Dedifferentiated amniotic fluid mesenchymal stem cell (primary cell): ENCODE results near the gene PDE7B.
A peak's percentile ranks its signal among the peaks of the same experiment; 100 is the strongest.

Experiments
- DNase-seq: peaks from one replicate; pipeline ENCODE4 v3.0.0-alpha.2; 2016; ENCODE audit errors: extremely low spot score

Gene PDE7B

DNA sequence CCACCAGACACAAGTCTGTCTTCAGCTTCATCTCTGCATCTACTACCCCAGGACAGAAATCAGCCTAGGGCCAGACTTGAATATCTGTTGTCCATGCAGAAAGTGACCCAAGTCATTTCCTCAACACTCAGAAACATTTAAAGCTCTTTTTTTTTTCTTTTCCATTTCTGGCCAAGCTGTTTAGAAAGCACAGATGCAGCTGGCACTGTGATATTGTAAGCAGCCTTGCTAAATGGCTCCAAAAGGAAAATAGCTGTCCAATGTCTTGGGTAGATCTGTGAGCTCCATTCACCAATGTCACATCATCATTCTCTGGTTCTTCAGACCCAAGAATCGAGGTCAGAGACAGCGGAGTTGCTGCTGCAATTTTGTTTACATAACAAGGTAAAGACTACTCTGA lies 174.2 kb downstream of the PDE7B start:
- DNase-seq: no peak

DNA sequence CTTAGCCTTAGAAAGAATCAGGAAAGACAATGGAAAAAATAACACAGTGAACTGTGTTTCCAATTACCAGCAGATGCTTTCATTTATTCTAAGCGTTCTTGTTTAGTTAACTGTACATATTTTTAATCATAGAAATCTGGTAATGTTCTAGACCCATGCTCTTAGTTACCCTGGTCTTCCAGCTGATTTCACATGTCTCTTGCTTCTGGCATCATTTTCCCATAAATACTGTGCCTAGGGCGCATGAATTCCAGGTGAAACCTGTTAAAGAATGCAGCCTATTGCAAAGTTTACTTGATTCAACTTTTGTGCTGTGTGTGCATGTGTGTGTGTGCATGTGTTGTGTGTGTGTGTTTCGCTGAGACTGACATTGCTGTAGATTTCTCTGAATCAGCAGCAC lies 178.6 kb downstream of the PDE7B start:
- peak; percentile 48 for DNase-seq

DNA sequence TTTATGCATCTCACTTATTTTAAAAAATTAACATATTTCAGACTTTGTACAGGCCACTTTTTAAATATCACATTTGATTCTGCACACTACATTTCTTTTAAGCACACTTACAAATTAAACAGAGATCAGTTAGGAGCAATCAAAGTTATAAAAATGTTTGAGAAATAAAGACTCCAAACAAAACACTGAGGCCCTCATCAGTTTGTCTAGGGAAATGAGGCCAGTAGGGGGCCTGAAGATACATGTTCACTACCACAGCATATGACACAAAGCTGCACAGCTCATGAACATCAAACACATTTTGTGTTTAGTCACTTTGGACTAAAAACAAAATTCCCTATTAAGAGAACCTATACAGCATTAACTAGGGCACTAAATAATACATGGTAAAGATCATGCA lies 180.5 kb downstream of the PDE7B start:
- peak; percentile 41 for DNase-seq

DNA sequence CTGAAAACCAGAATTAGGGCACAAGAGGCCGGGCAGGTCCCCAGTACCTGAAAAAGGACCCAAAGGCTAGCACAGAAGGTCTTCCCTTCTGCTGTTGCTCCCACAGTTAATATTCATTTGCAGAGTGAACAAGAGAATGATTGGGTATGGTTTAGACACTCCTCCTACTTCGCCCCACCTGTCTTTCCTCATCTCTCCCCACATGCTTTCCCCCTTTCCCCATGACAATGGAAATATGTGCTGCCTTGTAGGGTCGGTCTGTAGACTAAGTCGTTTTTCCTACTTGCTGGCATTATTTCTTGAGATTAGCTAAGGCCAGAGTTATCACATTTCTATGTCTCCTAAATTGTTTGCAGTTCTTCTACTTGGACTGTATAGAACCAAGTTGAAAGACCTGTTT lies 181.9 kb downstream of the PDE7B start:
- no peak for DNase-seq

DNA sequence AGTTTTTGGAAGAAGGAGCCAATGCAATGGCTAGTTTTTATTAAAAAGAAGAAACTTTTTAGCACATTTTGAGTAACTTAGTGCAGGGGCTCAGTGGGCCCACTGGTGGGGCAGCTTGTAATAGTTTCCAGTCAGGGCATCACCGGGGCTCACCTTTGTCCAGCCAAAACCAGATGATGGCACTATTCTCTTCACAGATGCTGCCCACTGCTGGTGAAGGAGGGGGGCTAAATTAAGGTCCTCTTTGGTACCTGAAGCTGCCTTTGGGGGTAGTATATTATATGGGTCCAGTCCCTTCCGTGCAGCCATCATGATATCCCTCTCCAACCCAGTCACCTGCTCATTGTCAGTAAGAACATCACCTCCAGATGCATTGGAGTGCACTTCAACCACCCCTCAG lies 182.9 kb downstream of the PDE7B start:
- DNase-seq: no peak

DNA sequence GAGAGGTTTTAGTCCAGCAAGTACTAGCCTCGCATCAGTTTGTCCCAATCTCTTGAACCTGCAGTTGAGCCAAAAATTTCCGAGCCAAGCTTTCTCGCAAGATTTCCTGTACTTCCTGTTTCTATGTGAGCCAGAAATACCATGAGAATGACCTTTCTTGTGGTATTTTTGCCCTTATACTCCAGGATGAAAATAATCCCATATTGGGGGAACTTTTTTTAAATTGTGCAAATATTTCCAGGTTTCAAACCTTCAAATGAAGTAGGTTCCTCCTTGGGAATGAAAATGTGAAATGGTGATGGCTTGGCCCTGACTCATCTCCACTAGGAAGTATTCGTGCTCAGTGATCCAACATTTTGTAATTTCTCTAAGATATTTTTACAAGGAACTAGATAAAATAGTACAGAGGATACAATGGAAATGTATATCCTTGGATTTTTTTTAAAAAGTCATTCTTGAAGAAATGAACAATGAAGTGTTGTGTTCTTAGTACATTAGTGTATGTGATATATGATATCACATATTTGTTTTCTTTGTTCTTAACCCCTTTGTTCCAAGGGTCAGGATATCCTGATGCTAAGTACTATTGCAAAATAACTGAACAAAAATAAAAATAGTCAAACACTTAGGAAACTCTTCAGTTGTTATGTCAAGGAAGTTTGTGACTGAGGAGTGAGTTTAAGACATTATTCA lies 184.0 kb downstream of the PDE7B start:
- no peak for DNase-seq

DNA sequence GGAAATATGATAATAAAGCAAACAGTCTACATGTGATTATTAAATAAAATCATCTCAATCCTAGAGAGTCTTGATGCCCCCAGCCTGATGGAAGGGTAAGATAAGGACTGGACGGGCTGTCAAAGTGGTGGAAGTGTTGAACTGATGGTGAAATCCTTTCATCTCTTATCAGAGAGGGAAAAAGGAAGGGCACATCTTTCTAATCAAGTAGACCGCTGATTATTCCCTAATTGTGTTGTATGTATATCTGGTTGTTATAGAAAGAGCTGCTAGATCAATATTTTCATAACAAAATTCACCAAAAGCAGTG lies 184.5 kb downstream of the PDE7B start:
- no peak for DNase-seq

DNA sequence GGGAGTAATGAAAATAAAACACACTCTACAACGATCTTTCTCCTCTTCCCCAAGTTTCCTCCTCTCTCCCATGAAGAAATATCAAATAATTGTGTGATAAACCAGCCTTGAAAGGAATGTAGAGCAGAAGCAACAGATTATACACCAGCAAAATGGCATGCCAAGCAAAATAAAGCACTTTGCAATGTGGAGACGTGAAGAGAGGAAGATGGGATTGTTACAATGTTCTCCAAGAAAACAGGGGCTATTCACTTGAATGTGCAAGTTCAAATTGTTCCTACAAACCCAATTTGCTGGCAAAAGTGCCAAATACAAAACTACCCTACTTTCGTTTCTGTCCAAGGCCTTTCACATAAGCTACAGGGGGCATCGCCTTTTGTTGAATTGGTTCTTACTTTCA lies 185.1 kb downstream of the PDE7B start:
- no peak for DNase-seq

DNA sequence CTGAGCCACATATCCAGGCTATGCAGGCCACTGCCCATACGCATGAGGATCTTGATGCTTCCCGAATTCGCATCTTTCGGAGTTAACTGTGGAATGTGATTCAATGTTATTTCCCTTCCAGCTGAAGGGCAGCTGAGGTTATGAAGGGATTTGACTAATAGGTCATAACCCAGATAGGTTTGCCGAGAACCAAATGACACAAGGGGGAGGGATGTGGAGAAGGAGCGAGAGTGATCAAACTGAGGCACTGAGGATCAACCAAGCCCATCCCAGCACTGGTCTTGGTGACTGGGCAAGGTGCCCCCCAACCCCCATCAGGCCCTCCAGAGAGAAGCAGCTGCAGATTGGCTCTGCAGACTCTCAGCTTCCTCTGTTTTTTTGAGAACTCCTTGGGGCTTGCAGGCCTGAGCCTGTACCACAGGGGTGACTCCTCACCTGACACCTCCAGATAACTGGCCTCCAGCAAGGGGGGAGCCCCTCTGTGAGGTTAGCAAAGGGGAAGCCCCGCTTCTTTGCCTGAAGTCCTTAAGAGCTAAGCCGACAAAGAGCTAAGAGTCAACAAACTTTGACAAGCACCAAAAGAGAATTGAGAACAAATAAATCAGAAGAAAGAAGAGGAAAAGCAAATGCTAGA lies 185.9 kb downstream of the PDE7B start:
- no peak for DNase-seq

DNA sequence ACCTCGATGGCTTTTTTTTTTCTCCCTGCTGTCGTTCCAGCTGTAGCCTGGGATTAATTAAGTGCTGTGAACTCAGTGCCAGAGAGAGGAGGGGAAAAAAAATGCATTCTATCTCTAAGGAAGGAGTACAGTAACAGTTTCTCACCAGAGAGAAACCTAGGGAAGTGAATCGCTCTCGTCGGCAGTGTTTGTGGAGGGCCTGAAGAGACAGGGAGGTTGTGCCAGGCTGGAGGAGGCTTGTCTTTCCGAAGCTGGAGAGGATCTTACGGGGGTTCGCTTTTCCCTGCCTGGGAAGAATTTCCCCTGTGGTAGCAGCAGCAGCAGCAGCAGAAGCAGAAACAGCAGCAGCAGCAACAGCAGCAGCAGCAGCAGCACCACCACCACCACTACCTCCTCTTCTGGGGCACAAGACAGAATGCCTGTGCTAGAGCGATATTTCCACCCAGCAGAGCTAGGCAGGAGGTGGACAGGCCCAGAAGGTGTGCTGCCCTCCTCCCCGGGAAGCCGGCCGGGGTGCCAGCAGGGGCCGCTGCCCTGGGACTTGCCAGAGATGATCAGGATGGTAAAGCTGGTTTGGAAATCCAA lies 186.5 kb downstream of the PDE7B start:
- peak; percentile 53 for DNase-seq

DNA sequence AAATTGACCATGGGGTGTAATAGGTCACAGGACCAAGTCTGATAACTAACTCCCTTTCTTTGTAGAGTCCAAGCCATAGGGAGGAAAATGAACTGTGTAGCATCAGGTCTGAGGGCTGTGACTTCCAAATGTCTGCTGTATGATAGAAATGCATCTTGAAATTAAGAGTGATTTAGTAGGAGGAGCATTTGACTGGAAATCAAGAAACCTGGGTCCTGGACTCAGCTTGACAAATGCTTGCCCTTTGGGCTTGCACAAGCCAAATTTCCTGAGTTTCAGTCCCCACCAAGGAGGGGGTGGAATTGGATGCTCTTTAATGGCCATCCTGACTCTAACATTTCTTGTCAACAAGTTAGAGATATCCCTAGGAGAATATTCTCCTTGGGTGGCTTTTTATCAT lies 187.0 kb downstream of the PDE7B start:
- no peak for DNase-seq

DNA sequence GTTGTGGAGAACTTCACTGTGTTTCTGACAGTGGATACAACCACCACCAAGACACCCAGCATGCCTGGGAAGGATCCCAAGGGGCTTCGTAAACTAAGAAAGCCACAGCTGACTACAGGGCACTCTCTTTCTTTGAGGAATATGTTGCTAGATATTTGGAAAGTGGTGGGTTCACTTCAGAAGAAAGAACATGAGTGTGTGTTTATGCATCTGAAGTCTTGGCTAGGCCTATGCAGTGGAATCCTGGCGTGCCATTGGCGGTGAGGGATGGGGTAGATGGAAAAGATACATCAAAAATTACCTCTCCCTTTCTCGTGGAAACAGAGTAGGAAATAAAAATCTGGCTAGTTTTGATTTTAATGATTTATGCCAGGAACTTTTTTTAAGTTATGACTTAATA lies 187.7 kb downstream of the PDE7B start:
- DNase-seq: no peak

DNA sequence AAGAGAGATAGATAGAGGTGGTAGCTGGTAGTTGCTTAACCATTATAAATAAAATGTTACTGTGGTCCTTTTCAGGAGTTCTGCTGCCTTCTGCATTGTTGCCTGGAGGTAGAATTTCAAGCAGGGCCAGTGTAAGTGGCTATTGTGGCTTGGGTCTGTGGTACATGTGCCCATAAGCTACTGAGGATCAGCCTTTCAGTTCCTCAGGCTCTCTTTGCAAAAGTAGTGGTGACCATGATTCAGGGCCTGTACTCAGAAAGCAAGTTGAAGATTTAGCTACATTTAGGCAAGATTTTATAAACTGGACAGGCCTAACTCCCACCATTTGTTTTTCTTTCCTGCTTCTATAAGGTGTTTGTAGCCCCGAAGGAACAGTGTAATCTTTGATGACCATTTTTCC lies 199.0 kb downstream of the PDE7B start:
- DNase-seq: no peak

DNA sequence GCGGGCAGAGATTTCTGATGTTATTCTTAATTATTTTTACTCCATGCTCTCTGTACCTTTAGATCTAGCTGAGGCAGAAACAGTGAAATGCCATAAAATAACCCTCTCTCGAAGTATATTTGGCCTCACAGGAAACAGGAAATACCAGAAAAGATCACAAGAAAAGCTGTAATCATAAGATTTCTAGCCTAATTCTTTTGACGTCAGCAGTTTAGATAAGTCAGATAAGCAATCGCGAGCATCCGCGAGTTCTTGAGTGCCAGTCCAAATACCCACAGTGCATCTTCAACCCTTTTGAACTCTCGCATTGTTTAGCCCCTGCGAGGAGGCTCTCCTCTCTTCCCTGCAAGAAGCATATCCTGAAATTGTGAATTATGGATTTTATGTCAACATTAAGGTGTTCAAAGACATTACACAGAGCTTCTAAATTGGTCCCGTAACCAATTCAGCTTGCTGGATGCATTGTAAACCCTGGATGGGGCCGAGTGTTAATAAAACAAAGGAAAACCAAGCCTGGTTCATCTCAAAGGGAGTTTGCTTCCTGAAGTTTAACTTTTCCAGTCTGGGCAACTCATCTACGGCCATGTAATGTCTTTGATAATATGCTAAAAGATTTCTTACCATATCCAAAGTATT lies 199.8 kb downstream of the PDE7B start:
- no peak for DNase-seq

DNA sequence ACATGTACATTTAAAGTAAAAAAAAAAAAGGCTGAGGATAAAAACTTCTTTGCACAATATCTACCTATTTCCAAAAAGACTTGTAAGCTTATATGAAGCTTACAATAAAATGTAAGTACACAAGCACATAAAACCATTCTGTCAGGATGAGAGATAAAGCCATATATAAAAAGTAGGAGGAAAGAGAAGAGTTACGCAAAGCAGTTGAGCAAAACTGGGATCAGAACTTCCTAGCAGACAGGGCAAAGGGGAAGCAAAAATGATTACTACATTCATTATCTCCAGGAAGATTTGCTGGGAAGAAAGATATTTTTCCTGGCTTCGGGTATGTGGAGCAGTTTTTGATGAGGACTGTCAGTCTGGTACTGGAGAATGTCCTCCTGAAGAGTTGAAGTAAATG lies 200.5 kb downstream of the PDE7B start:
- DNase-seq: no peak

DNA sequence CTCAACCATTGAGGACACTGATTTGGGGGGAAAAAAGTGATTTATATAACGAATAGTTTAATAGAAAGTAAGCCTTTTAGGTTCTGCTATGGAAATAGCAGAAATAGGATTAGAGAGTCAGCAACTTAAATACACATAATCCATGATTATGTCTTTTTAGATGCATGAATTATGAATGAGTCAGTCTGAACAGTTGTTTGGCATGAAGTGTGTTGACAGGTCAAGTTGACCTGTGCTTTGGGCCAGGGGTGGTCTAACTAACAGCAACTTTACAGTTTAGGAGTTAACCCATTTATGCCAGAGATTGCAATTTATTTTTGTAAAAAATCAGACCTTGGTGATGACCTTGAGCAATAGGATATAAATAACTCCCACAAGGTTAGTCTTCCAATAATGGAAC lies 207.4 kb downstream of the PDE7B start:
- no peak for DNase-seq

DNA sequence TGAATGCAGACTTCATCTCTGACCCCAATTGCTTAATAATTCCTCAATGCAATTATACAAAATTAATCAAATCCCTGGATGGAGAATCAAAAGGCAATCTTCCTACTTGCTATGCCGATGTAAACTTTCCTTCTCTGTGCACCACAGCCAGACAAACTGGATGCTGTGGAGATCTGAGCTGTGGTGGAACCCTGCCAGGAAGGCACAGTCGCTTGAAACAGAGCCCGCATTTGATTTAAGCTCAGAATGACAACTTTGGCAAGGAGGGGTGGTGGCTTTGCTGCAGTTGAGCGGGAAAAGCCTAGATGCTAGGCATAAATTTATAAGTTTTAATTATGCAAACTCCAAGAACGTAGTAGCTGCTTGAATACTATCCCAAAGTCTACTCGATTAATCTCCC lies 207.8 kb downstream of the PDE7B start:
- no peak for DNase-seq

DNA sequence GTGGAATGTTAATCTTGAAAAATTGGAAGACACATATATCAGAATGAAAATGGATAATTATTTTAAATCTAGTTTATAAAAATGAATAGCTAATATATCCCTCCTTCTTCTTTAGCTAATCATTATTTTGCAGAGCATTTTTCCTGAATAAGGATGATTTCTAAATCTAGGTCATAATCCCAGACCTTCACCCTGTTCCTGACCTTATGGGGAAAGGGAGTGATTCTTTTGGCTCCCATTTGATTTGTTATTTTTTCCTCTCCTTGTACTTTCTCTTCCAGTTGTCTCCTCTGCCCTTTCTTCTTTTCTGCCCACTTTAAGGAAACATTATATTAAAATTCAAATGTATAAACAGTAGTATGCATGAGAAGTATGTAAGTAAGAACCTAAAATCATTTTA lies 208.6 kb downstream of the PDE7B start:
- no peak for DNase-seq

DNA sequence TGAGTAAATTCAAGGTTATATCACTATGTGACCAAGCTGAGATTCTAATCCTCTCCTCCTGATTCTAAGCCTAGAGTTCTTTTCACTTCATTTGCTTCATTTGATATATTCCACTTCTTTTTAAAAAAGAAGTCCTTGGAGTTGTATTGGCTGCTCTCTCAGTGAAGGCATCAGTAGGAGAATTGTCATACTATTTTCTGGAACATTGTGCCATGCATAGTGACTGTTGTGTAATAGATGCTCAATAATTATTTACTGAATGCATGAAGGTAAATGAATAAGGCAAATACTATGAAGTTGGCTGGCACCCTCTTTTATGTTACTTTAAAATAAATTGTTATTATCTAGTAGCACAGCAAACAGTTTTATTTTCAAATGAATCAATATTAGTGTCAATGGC lies 209.3 kb downstream of the PDE7B start:
- no peak for DNase-seq

DNA sequence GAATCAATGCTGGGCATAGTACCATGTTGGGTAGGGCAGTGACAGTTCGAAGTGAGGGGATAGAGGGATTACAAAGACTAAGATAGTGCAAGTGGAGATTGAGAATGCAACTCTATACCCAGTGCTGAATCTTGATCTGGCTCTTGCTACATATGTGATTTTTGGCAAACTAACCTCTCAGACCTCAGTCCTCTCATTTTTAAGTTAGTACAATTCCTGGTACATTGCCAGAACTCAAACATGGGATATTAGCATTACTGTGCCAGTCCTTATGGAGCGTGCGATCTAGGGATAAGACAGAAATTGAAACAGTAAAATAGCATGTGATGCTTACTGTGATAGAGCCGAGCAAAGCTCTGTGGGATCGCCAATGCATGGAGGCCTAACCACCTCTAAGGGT lies 210.2 kb downstream of the PDE7B start:
- no peak for DNase-seq

DNA sequence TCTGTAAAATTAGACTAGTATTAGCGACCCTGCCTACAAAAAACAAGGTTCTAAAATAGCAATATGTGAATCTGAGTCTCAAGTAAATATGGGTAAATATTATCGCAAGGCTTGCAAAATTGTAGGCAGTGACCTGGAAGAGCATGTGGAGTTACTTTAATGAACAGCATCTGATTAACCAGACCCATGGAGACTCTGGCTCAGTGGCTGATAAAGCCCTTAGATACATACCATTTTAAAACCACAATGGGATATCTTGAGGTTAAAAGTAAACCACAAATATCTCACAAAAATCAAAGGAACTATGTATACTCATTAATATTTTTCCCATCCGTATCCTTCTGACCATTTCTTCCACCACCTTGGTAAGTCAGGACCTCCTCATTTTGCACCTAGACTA lies 211.6 kb downstream of the PDE7B start:
- no peak for DNase-seq

DNA sequence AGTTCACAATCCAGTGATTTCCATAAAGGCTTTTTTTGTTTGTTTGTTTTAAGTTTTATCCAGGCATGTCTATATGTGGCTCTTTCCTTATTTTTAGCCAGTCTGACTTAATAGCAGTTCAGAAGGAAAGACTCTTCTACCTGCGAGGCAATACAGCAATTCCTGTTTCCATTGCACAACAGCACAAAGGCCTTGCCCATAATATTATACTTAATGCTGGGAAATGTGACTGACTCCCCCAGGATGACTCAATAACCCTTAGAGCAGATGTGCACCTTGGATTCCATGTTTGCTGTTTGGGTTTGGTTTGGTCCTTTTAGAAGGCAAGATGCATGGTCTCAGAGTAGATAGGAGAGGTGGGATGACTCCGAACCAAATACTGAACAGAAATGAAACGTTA lies 214.5 kb downstream of the PDE7B start:
- DNase-seq: no peak

DNA sequence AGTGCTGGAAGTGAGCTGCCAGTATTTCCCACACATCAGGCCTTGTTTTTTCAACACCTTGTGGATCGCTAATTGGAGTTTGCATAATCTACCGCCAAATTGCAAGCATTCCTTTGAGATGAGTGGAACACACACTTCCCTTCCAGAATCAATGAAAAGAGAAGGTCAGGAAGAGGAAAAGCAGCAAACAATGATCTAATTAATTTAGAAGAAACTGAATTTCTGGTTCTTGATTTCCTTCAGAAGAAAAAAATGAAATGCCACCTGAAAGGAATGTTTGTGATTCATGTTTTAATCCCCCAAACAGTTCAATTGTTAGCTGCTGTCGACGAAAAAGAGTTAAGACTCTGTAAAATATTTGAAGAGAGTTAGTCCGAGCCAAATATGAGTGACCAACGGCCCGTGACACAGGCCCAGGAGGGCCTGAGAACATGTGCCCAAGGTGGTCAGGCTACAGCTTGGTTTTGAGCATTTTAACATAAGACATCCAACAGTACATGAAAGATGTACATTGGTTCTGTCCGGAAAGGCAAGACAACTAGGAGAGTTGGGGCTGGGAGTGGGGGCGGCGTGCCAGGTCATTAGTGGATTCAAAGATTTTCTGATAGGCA lies 216.3 kb downstream of the PDE7B start:
- no peak for DNase-seq
